SKM-1 (cell line): ENCODE data around the gene C6orf120.

Source experiments
- DNase-seq: peaks from one replicate; lab custom pipeline; 2025; ENCODE audit not compliant: unreplicated experiment; lab: John Stamatoyannopoulos, UW

C6orf120 gene

DNA sequence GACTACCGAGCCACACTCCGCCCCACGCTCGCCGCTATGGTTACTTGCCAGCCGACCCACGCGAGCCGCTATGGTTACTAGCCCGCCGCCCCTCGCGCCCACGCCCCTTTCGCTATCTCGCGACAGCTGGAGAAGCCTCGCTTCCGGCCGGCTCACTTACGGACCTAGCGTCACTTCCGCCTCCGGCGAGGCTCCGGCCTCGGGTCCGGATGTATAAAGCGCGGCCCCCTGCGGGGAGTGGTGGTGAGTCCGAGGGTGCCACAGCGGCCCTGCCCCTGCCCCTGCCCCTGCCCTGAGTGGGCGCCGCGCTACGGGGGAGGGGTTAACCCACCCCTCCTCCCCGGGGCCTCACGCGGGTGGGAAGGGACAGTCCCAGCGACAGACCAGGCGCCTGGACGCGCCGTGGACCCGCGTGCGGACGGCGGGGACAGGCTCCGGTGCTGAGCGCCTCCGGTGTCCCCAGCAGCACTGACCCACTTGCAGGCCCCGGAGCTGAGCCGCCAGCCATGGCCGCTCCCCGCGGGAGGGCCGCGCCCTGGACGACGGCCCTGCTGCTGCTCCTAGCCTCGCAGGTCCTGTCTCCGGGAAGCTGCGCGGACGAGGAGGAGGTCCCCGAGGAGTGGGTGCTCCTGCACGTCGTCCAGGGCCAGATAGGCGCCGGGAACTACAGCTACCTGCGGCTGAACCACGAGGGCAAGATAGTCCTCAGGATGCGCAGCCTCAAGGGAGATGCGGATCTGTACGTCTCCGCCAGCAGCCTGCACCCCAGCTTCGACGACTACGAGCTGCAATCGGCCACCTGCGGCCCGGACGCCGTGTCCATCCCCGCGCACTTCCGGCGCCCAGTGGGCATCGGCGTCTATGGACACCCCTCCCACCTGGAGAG, at the start of gene C6orf120, which contains the start of gene WDR27:
Gene C6orf120, plus strand, starts transcription at position 173 of the 886 bp plus-strand sequence. Its CDS starts 334 bp downstream, at position 507.
Gene WDR27, minus strand, starts transcription at position 76 of the 886 bp plus-strand sequence. CDS start 13,024 bp downstream, outside the sequence.
- DNase-seq, result peak; percentile 55

DNA sequence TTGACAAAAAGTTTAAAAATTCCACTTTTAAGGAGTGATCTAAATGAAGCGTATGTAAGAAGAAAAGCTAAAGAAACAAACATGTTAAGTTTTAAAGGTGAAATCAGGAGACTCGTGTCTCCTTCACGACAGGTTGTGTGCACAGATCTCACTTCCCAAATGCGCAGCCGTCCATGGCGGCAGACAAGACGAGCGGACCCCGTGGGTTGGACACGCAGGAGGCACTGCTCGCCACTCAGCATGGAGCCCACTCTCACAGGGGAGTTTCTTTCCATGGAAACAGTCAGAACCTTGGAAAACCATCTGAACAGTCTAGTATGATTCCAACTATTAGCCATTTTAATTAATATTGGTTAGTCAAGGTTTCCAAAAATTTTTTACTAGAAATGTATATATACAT, 49.0 kb upstream of the C6orf120 start:
- no peak for DNase-seq

GRCh38 chr6:169653691-169654090, 48.2 kb upstream of the C6orf120 start:
- no peak for DNase-seq

- DNase-seq, result no peak
These were observed 47.1 kb upstream of the C6orf120 start for GRCh38 chr6:169654598-169655391.

DNA sequence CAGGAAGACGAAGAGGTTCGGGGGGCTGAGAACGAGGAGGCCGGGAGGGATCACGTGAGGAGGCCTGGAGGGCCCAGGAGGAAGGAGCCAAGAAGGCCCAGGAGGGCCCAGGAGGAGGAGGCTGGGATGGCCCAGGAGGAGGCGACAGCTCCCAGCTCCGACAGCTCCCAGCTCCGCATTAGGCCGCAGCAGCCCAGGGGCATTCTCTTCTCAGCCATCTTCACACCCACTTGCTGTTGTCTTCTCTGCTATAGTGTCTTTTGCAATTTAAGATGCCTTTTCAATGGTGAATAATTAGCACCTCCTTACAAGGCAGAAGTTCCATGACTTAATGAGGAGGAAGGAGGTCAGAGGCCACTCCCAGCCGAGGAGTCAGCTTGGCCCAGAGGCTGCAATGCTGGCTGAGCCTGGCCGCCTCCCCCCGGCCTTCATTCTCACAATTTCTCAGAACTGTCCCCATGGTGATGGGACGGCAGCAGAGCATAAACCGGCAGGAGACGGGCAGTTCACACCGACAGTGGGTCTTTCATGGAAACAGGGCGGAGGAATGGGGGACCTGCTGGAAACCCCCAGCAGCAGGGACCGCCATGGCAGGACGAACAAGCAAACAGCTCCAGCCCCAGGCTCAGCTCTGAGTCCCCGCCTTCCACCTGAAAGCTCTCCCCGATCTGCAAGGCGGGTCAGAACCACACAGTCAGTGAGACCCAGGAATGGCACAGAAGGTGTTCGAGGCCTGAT, 45.2 kb upstream of the C6orf120 start:
- no peak for DNase-seq

DNA sequence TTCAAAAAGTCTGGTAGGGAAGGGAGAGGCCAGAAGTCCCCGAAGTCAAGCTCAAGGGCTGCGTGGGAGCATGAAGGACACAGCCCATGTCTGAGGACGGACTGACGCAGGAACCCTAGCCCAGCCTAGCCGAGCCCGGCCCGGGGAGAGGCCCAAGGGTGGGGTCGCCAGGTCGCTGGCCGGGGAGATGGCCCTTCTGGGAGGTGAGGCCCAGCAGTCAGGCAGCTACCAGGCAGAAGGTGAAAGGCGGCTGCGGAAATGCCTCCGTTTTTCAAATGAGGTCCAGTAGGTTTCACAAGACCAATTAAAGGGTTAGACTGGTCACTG, 44.7 kb upstream of the C6orf120 start:
- DNase-seq, result no peak

DNA sequence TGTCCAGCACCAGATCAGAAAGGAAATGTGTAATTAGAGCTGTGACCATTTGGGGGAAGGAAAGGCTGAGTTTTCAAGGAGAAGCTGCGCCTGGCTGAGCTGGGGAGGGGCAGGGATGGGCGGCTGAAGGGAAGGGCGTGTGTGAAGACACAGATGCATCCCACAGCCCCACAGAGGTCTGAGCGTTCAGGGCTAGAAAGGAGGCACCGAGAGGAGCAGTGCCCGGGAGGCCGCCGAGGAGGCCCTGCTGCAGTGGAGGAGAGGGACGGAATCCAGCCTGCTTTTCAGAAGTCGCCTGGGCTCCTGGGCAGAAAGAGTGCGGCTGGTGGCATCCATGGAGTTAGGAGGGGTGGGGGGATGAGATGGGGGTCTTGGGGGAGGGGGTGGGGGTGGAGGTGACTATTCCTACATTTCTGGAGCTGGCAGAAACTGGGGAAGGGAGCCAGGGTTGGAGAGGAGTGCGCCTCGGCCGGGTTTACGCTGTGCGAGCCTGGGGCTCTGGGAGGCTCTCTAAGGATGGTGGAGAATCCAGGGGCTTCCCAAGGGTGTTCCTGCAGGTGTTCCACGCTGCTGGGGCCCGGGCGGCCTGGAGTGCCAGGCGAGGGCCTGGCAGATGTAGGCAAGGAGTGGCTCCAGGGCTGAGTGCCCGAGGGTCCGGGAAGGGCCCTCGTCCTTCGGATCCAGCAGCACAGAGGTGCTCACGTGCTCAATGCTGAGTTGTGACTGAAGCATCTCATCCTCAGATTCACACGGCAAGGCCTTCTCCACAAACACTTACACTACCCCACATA, 41.9 kb upstream of the C6orf120 start:
- DNase-seq, result no peak

DNA sequence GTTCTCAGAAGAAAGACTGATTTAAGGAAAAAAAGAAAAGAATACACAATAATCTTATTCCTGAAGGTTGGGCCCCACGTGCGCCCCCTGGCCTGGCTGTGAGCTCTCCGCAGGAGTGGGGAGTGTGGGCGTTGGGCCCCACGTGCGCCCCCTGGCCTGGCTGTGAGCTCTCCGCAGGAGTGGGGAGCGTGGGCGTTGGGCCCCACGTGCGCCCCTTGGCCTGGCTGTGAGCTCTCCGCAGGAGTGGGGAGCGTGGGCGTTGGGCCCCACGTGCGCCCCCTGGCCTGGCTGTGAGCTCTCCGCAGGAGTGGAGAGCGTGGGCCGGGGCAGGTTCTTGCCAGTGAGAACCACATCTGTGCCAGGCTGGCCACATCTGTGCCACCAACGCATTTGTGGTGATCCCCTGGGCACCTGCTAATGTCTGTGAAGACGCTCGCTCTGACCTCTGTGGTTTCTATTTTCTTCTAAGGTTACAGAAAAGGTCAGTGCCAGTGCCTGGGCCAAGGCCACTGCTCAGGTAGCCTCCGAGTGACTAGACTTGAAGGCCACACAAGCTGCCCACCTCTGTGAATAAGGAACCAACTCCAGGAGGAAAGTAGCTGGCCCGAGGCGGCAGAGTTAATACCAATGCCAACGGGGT, 41.1 kb upstream of the C6orf120 start:
- no peak for DNase-seq

GRCh38 chr6:169661391-169661756, 40.6 kb upstream of the C6orf120 start:
- DNase-seq, result no peak

- DNase-seq, result no peak
These were observed 38.5 kb upstream of the C6orf120 start for GRCh38 chr6:169663468-169663867.

GRCh38 chr6:169664227-169664626, 37.7 kb upstream of the C6orf120 start:
- DNase-seq, result no peak

GRCh38 chr6:169665289-169665688, 36.6 kb upstream of the C6orf120 start:
- DNase-seq, result no peak

DNA sequence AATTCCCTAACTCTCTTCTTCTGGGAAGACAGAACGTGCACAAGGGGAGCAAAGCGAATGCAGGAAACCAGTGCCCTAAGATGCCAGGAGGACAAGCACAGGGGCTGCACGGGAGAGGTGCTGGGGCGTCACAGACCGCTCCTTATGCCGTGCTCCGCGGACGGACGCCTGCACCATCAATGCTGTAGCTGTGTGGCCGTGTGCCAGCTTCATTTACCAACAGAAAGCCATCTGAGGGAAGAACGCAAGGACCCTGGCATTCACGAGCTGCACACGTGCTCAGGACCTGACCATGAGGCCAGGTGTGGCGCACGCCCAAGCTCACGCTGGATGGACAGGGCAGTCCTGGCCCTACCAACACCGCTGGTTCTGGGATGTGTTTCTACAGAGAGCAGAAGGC, 35.5 kb upstream of the C6orf120 start:
- DNase-seq, result no peak

DNA sequence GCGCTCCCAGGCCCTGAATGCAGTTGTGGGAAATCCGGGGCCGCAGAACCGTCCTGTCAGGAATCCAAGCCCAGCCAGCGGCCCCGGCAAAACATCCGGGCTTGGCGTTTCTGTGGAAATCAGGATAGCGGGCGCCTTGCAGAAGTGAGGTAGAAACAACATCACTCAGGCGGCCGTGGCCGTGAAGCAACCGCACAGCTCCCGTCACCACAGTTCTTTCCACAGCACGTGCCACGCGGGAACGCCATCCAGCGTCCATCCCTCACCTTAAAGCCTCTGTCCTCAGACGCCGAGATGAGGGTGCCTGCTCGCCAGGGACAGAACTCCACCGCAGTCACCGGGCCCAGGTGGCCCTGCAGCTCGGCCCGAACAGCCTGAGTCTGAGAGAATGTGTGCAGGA, 34.2 kb upstream of the C6orf120 start:
- no peak for DNase-seq

GRCh38 chr6:169668203-169668847, 33.6 kb upstream of the C6orf120 start:
- no peak for DNase-seq

DNA sequence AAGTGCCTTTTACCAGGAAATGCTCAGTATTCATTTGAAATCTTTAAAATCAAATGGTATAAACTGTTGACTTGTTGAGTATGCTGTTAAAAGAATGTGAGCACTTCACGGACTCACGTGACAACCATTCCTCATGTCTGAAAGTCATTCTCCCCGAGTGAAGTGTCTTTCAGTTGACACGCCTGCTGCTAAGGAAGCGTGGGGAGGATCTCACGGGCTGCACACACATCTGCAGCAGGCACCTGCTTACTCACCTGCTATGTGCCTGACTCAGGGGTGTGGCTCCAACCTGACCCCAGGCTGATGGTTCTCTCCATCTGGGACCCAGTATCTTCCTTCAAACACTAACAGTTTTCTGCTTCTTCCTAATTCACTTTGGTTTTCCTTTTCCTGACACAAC, 32.8 kb upstream of the C6orf120 start:
- DNase-seq, result no peak

DNA sequence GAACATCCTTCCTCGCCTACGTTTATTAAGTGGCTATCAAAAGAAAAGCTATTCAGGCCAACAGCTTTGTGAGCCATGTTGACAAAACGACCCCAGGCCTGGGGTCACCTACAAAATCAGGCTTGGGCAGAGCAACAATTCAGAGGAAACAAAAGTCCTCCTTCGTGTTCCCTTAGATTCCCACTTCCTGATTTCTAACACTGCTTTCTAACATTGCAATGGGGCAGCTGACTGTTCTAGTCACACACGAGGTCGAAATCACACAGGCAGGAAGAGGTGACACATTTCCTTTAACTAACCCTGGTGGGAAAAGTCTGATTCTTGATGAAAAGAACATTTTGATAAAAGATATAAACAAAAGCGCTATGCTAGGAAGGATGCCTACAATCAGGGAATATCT, 32.0 kb upstream of the C6orf120 start:
- DNase-seq, result no peak

GRCh38 chr6:169671563-169671962, 30.4 kb upstream of the C6orf120 start:
- DNase-seq, result no peak

DNA sequence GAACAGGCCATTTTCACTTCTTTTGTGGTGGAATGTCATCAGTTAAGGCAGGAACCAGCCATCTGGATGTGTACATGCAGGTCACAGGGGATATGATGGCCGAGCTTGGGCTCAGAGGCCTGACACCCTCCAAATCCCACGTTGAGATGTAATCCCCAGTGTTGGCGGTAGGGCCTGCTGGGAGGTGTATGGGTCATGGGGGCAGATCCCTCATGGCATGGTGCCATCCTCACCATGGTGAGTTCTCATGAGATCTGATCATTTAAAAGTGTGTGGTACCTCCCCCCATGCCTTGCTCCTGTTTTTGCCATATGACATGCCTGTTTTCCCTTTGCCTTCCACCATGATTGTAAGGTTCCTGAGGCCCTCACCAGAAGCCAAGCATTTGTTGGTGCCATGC, 26.9 kb upstream of the C6orf120 start:
- DNase-seq, result no peak

- DNase-seq, result no peak
These were observed 24.8 kb upstream of the C6orf120 start for GRCh38 chr6:169677096-169677495.
